Mesodermal cell (in vitro differentiated cells): ENCODE measurements around the gene MPL.

Experiments
- H3K27ac ChIP-seq: 2 replicates; pipeline ENCODE4 v1.7.0; 2013; ENCODE audit warnings: mild to moderate bottlenecking, low read depth, low read length, moderate library complexity; ENCODE audit not compliant: severe bottlenecking
- H3K36me3 ChIP-seq: 2 replicates; pipeline ENCODE4 v1.7.1; 2013; ENCODE audit warnings: mild to moderate bottlenecking, low read length, moderate library complexity; ENCODE audit not compliant: control insufficient read depth, insufficient read depth
- H3K4me1 ChIP-seq: one replicate; pipeline ENCODE4 v1.7.1; 2013; ENCODE audit warnings: mild to moderate bottlenecking, low read length; ENCODE audit not compliant: insufficient read depth, control insufficient read depth, poor library complexity, severe bottlenecking
- H3K4me3 ChIP-seq: 2 replicates; pipeline ENCODE4 v1.7.0; 2013; ENCODE audit warnings: low read length, control low read depth, mild to moderate bottlenecking; ENCODE audit not compliant: insufficient read depth, poor library complexity, severe bottlenecking; ENCODE audit errors: extremely low read depth
- H3K9me3 ChIP-seq: 2 replicates; pipeline ENCODE4 v1.7.1; 2013; ENCODE audit warnings: mild to moderate bottlenecking, low read length, moderate library complexity; ENCODE audit not compliant: control insufficient read depth
- WGBS, 2 experiments: methylation state at CpG; one replicate each; pipeline ENCODE4 v1.1.5; 2013; ENCODE audit warnings: missing lambda C conversion rate in 2 of 2; ENCODE audit not compliant: insufficient coverage in 2 of 2; 5-methylcytosine and 5-hydroxymethylcytosine counted together

MPL gene

GRCh38 chr1:43327549-43328292 is 9.9 kb upstream of the MPL start:
- H3K9me3 ChIP-seq: peaks cover 21% of the 10 kb centered on the region
- no CpG with 5 or more reads among the region's 1 CpG for WGBS, 2 experiments
- no peak overlapping the region for H3K27ac ChIP-seq
- H3K36me3 ChIP-seq: peaks cover 4% of the 10 kb centered on the region
- H3K4me3 ChIP-seq: no peak overlapping the region
- H3K4me1 ChIP-seq: peaks cover 13% of the 10 kb centered on the region

- Histone ChIP-seq H3K36me3 (no peaks in the 10 kb centered on the region), H3K4me1 (peaks cover 13% of the 10 kb centered on the region), H3K4me3 (no peak overlapping the region), H3K27ac (peak overlapping the region; percentile 63), H3K9me3 (peaks cover 21% of the 10 kb centered on the region)
- 43 to 56% methylated on average over 2 to 3 of the region's 6 CpGs for WGBS, 2 experiments
Measured at GRCh38 chr1:43329995-43330751, 7.4 kb upstream of the MPL start.

- WGBS, 2 experiments: 92 to 100% methylated on average over 4 to 5 of the region's 5 CpGs
- Histone ChIP-seq H3K4me3 (no peak overlapping the region), H3K36me3 (no peaks in the 10 kb centered on the region), H3K4me1 (peaks cover 13% of the 10 kb centered on the region), H3K27ac (no peak overlapping the region), H3K9me3 (peaks cover 15% of the 10 kb centered on the region)
Measured at GRCh38 chr1:43331688-43332087, 5.9 kb upstream of the MPL start.

- no peak overlapping the region for H3K4me3 ChIP-seq
- H3K4me1 ChIP-seq: peaks cover 13% of the 10 kb centered on the region
- 88 to 91% methylated on average over 7 of the region's 7 CpGs for WGBS, 2 experiments
- H3K36me3 ChIP-seq: no peaks in the 10 kb centered on the region
- no peaks in the 10 kb centered on the region for H3K9me3 ChIP-seq
- no peak overlapping the region for H3K27ac ChIP-seq
Measured at GRCh38 chr1:43334453-43335205, 3.0 kb upstream of the MPL start.

DNA sequence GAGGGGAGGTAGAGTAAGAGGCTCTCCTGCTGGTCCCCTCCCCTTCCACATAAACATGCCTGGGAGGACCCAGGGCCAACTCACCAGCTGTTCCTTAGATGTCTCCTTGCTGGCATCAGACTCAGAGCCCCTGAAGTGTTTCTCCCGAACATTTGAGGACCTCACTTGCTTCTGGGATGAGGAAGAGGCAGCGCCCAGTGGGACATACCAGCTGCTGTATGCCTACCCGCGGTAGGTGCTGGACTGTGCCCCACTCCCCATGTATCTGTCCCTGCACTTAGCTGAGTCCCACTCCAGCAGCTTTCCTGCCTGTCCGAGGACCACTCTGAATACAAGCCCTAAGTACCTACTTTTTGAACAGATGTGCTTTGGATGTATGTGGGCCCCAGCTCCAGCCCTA is 383 bp downstream of the MPL start:
- Histone ChIP-seq H3K4me3 (no peak overlapping the region), H3K36me3 (no peaks in the 10 kb centered on the region)
- WGBS, 2 experiments: 86 to 100% methylated on average over 3 to 4 of the region's 5 CpGs

DNA sequence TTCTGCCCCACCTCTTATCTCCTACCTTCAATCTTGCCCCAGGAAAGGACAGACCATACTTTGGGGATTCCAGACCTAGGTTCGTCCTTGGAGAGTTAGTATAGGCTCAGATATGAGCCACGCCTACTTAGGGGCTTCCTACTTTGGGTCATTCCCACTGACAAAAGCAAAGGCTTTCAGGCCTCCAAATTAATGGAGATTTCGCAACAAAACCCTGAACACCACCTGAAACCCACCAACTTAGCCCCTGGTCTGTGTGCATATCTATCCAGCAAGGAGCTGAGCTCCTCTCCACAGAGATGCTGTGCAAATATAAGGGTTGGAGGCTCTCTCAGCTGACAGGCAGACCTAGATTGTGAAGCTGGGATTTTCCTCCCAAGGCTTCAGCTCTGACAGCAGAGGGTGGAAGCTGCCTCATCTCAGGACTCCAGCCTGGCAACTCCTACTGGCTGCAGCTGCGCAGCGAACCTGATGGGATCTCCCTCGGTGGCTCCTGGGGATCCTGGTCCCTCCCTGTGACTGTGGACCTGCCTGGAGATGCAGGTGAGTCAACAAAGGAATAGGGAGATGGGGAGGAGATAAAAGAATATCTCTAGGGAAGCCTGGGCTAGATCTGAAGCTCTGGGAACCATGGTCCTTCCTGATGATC is 2.1 kb downstream of the MPL start:
- H3K27ac ChIP-seq: no peak overlapping the region
- H3K4me3 ChIP-seq: no peak overlapping the region
- 82 to 88% methylated on average over 4 to 5 of the region's 6 CpGs for WGBS, 2 experiments
- H3K4me1 ChIP-seq: peaks cover 6% of the 10 kb centered on the region
- H3K36me3 ChIP-seq: no peaks in the 10 kb centered on the region
- no peaks in the 10 kb centered on the region for H3K9me3 ChIP-seq

More for the DNA sequence above, 383 bp downstream of the MPL start:
- no peak overlapping the region for H3K27ac ChIP-seq
- H3K4me1 ChIP-seq: no peaks in the 10 kb centered on the region
- no peaks in the 10 kb centered on the region for H3K9me3 ChIP-seq

DNA sequence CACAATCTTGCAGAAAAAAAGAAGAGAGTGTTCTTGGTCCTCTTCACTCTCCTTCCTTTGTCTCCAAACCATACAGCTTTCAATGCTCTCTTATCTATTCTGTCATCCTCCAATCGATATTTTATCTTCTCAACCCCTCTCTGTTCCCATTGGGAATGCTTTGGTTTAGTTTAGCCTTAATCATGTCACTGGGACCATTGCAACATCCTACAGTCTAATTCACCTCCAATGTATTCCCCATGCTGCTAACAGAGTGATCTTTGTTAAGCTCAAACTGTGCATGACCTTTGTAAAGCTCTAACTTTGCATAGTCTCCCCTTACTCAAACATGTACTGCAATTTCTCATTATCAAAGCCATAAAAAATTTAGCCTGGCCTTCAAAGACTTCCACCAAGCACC is 2.9 kb downstream of the MPL start:
- 92% methylated on average over 1 of the region's 1 CpG; no CpG with 5 or more reads in 1 of the 2 experiments for WGBS, 2 experiments
- Histone ChIP-seq H3K4me1 (peaks cover 11% of the 10 kb centered on the region), H3K9me3 (no peaks in the 10 kb centered on the region), H3K4me3 (no peak overlapping the region), H3K36me3 (no peaks in the 10 kb centered on the region), H3K27ac (no peak overlapping the region)

DNA sequence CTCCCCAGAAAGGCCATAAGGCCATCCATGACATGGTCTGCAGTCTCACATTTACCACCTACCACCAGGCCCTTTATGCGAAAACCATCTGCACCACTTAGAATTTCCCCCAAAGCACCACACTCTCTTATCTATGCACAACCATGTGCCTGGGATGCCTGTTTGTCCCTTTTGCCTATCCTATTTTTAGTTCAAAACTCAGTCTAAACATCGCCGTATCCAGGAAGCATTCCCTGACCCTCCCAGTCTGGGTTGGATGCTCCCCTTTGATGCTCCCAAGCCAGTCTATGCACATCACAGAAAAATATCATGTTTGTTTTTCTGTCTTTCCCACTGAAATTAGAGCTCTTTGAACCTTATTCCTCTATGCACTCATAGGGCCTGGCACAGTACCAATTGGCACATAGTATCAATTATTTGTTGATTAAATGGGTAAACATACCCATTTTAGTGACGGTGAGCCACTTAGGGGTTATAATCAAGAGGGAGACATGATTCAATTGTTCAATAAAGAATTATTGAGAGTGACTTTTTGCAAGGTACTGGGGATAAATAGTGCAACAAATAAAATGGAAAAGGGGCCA is 6.7 kb downstream of the MPL start:
- peak overlapping the region; percentile 67 for H3K27ac ChIP-seq
- no peaks in the 10 kb centered on the region for H3K9me3 ChIP-seq
- WGBS, 2 experiments: 80 to 98% methylated on average over 4 of the region's 4 CpGs
- no peaks in the 10 kb centered on the region for H3K36me3 ChIP-seq
- peaks cover 15% of the 10 kb centered on the region for H3K4me1 ChIP-seq
- H3K4me3 ChIP-seq: no peak overlapping the region

GRCh38 chr1:43345120-43345519 is 7.5 kb downstream of the MPL start:
- no peak overlapping the region for H3K27ac ChIP-seq
- H3K9me3 ChIP-seq: no peaks in the 10 kb centered on the region
- 56 to 62% methylated on average over 3 of the region's 3 CpGs for WGBS, 2 experiments
- H3K36me3 ChIP-seq: no peaks in the 10 kb centered on the region
- no peak overlapping the region for H3K4me3 ChIP-seq
- H3K4me1 ChIP-seq: peaks cover 22% of the 10 kb centered on the region

- no peak overlapping the region for H3K4me3 ChIP-seq
- no peak overlapping the region for H3K27ac ChIP-seq
- WGBS, 2 experiments: 97 to 98% methylated on average over 3 to 4 of the region's 5 CpGs
- H3K9me3 ChIP-seq: no peaks in the 10 kb centered on the region
- H3K36me3 ChIP-seq: no peaks in the 10 kb centered on the region
- peaks cover 24% of the 10 kb centered on the region for H3K4me1 ChIP-seq
Measured at GRCh38 chr1:43346636-43347035, 9.0 kb downstream of the MPL start.
